ENCODE results near the gene LAMTOR4. TPM values are rescaled to one million over a fixed set of nuclear protein-coding genes. Genes with fewer than 3 reads are reported as not detected.
"Not testable (repeated sequence)": the region's sequence is repeated elsewhere in the genome, so short reads cannot be mapped to it uniquely, and the experiment has no call there.

The LAMTOR4 gene
- polyA plus RNA-seq, 1 donor from 2014 or later: 443 TPM

DNA sequence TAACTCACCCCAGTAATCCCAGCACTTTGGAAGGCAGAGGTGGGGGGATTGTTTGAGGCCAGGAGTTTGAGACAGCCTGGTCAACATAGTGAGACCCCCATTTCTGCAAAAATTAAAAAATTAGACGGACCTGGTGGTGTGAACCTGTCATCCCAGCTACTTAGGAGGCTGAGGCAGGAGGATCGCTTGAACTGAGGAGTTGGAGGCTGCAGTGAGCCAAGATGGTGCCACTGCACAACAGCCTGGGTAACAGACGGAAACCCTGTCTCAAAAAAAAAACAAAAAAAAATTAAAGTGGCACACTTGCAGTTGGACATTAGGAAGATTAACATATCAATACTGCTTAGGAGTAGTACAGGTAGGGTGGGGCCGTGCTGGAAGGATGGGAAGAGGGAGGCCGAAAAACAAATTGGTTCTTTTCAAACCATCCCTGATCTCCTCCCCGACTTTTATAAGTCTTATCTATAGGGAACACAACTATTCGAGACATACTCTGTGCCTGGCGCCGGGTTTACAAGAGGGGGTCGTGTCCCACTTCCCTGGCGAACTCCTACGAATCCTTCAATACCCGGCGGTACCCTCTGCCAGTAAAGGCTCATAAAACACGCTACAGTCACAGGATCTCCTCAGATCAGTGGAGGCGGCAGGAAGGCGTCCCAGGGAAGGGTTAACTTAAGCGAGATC lies 30.2 kb upstream of the LAMTOR4 start:
- Mint-ChIP-seq H3K4me1 (peaks cover 14 to 19% (median 17%) of the 10 kb centered on the region in 3 donors), H3K27ac (peak overlapping the region; percentile 99), H3K27me3 (no peaks in the 10 kb centered on the region), H3K4me3 (peak overlapping the region; percentile 96 to 98 (median 96)), H3K36me3 (peaks cover 3% of the 10 kb centered on the region), H3K9me3 (no peaks in the 10 kb centered on the region)

GRCh38 chr7:100119072-100119969 lies 29.4 kb upstream of the LAMTOR4 start, which contains the start of the genes CNPY4 and TAF6:
Gene CNPY4, plus strand, starts transcription at chr7:100119634. Its CDS starts 111 bp downstream, at chr7:100119745.
Gene TAF6, minus strand, starts transcription at chr7:100119358. Its CDS starts 5,149 bp downstream, at chr7:100114209.
- Mint-ChIP-seq H3K27me3 (no peaks in the 10 kb centered on the region), H3K36me3 (peaks cover 2% of the 10 kb centered on the region), H3K4me1 (peaks cover 17 to 21% (median 19%) of the 10 kb centered on the region in 3 donors), H3K27ac (peak within 1 kb of the TSS; percentile 99), H3K4me3 (peak within 1 kb of the TSS; percentile 96 to 98 (median 96)), H3K9me3 (no peaks in the 10 kb centered on the region)

DNA sequence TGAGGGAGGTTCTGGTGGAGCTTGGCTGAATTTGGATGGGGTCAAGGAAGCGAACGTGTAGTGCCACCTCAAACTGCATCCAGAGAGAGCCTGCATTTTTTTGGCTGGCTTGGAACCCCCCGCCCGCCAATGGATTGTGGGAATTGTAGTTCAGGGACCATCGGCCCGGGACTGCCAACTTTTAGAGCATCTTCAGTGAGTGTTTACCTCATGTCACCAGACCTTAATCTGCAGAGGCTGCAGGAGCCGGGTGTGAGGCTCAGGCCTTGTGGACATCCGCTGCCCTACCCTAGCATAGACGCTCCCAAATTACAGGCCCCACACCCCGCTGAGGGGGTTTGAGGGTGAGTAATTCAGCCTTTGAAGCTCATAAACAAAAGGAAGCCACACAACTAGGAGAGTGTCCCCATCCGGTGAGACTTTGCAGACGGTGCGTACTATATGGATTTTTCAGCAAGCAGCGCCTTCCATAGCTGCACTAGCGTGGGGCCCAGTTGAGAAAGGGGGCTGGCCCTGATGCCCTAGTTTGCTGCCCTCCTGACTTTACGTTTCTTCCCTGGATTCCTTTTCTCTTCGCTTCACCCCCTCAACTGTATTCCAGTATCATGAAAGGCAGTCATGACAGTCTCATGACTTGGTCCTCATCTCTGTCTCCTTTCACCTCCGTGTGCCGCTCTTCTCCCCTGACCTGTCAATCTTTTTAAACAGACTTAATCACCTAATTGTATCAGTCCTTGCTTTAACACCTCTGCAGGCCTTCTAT lies 28.6 kb upstream of the LAMTOR4 start:
- Mint-ChIP-seq H3K27ac (peak overlapping the region; percentile 99), H3K4me3 (peak overlapping the region; percentile 96 to 98 (median 96)), H3K9me3 (no peaks in the 10 kb centered on the region), H3K4me1 (peaks cover 22 to 29% (median 25%) of the 10 kb centered on the region in 3 donors), H3K27me3 (no peaks in the 10 kb centered on the region), H3K36me3 (peaks cover 2% of the 10 kb centered on the region)

GRCh38 chr7:100120733-100121036 lies 28.0 kb upstream of the LAMTOR4 start:
- Mint-ChIP-seq H3K36me3 (peaks cover 2% of the 10 kb centered on the region), H3K9me3 (no peaks in the 10 kb centered on the region), H3K4me1 (peaks cover 25 to 29% (median 28%) of the 10 kb centered on the region in 3 donors), H3K27ac (peak overlapping the region; percentile 4 to 99 (median 99)), H3K4me3 (peak overlapping the region; percentile 91 to 98 (median 96)), H3K27me3 (no peaks in the 10 kb centered on the region)

GRCh38 chr7:100122067-100122466 lies 26.7 kb upstream of the LAMTOR4 start:
- peaks cover 5% of the 10 kb centered on the region for H3K36me3 Mint-ChIP-seq
- H3K4me3 Mint-ChIP-seq: peak overlapping the region in 1 of 4 donors; percentile 30
- H3K4me1 Mint-ChIP-seq: peaks cover 29 to 33% (median 31%) of the 10 kb centered on the region in 3 donors
- H3K27me3 Mint-ChIP-seq: no peaks in the 10 kb centered on the region
- peak overlapping the region in 2 of 3 donors; percentile 52 to 73 for H3K27ac Mint-ChIP-seq
- no peaks in the 10 kb centered on the region for H3K9me3 Mint-ChIP-seq

- H3K9me3 Mint-ChIP-seq: no peaks in the 10 kb centered on the region
- H3K27ac Mint-ChIP-seq: no peak overlapping the region
- H3K27me3 Mint-ChIP-seq: no peaks in the 10 kb centered on the region
- H3K4me1 Mint-ChIP-seq: peaks cover 30 to 33% (median 31%) of the 10 kb centered on the region in 3 donors
- H3K4me3 Mint-ChIP-seq: peak overlapping the region in 2 of 4 donors; percentile 28 to 70
- H3K36me3 Mint-ChIP-seq: peaks cover 5% of the 10 kb centered on the region
These were observed 26.1 kb upstream of the LAMTOR4 start for GRCh38 chr7:100122568-100122967.

DNA sequence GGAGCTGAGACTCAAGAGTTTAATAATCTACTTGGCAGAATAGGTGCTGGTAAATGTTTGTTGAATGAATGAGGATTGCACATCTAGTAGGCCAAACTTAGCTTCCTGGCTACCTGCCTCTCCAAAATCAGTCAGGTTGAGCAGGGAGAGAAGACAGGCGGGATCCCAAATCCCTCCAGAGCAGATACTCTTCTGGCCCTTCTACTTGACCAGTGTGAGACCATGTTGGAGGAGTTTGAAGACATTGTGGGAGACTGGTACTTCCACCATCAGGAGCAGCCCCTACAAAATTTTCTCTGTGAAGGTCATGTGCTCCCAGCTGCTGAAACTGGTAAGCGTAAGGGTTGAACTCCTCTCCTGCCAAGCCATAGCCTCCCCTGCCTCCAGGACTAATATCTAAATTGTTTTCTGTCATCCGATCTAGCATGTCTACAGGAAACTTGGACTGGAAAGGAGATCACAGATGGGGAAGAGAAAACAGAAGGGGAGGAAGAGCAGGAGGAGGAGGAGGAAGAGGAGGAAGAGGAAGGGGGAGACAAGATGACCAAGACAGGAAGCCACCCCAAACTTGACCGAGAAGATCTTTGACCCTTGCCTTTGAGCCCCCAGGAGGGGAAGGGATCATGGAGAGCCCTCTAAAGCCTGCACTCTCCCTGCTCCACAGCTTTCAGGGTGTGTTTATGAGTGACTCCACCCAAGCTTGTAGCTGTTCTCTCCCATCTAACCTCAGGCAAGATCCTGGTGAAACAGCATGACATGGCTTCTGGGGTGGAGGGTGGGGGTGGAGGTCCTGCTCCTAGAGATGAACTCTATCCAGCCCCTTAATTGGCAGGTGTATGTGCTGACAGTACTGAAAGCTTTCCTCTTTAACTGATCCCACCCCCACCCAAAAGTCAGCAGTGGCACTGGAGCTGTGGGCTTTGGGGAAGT lies 24.2 kb upstream of the LAMTOR4 start:
- Mint-ChIP-seq H3K4me3 (peak overlapping the region; percentile 44 to 96 (median 82)), H3K9me3 (no peaks in the 10 kb centered on the region), H3K36me3 (peaks cover 5% of the 10 kb centered on the region), H3K27ac (peak overlapping the region in 2 of 3 donors; percentile 78 to 93), H3K27me3 (no peaks in the 10 kb centered on the region), H3K4me1 (peaks cover 22 to 30% (median 26%) of the 10 kb centered on the region in 3 donors)

DNA sequence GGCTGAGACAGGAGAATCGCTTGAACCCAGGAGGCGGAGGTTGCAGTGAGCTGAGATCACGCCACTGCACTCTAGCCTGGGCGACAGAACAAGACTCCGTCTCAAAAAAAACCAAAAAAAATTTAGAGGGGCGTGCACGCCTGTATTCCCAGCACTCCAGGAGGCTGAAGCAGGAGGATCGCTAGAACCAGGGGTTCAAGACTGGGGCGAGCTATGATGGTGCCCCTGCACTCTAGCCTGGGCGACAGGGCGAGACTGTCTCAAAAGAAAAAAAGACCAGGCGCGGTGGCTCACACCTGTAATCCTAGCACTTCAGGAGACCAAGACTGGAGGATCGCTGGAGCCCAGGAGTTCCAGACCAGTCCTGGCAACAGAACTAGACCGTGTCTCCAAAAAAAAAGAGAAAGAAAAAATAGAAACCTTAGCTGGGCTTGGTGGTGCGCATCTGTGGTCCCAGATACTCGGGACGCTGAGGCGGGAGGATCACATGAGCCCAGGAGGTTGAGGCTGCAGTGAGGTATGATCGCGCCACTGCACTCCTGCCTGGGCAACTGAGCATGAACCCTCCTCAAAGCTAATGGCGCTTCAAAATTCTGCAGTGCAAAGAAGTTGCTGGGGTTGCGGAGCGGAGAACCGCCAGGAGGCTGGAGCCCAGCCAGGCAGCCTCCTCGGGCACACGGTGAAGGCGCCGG lies 22.3 kb upstream of the LAMTOR4 start:
- Mint-ChIP-seq H3K27me3 (no peaks in the 10 kb centered on the region), H3K4me3 (peak overlapping the region; percentile 96 to 100 (median 100)), H3K36me3 (peaks cover 5% of the 10 kb centered on the region), H3K4me1 (peaks cover 18 to 20% (median 19%) of the 10 kb centered on the region in 3 donors), H3K9me3 (no peaks in the 10 kb centered on the region), H3K27ac (peak overlapping the region; percentile 93 to 99 (median 99))

- Mint-ChIP-seq H3K9me3 (no peaks in the 10 kb centered on the region), H3K36me3 (peaks cover 5% of the 10 kb centered on the region), H3K4me1 (peaks cover 19 to 20% (median 20%) of the 10 kb centered on the region in 3 donors), H3K4me3 (peak within 1 kb of the TSS; percentile 96 to 100 (median 100)), H3K27me3 (no peaks in the 10 kb centered on the region), H3K27ac (peak within 1 kb of the TSS; percentile 93 to 99 (median 99))
These were observed 21.5 kb upstream of the LAMTOR4 start, which contains the start of gene MBLAC1 for GRCh38 chr7:100126931-100127865. Gene MBLAC1, plus strand, starts transcription at chr7:100126967. Its CDS starts 429 bp downstream, at chr7:100127396.

DNA sequence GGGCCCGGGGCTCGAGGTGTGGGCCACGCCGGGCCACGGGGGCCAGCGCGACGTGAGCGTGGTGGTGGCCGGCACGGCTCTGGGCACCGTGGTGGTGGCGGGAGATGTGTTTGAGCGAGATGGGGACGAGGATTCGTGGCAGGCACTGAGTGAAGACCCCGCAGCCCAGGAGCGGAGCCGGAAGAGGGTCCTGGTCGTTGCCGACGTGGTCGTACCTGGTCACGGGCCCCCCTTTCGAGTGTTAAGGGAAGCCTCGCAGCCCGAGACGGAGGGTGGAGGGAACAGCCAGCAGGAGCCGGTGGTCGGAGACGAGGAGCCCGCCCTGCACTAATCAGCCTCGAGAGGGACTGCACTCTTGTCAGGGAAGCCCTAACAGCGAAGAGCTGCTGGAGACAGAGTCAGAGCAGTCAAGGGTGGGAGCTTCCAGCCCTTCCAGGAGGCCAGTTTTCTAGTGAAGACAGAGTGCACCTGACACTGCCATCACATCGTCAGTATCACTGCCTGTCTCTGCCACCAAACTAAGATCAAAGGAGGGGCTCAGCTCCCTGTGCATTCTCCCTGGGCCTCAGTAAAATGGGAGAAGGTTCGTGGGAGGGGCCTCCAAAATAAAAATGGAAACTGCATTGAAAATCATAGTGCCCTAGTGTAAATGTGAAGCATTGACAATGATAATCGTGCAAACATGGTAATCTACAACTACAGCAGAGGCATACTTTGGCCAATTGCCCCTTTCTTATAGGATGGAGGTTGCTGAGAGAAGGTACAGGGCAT lies 20.7 kb upstream of the LAMTOR4 start:
- Mint-ChIP-seq H3K9me3 (no peaks in the 10 kb centered on the region), H3K27ac (peak overlapping the region; percentile 27 to 69 (median 59)), H3K4me1 (peaks cover 24 to 25% (median 24%) of the 10 kb centered on the region in 3 donors), H3K36me3 (peaks cover 2% of the 10 kb centered on the region), H3K4me3 (peak overlapping the region; percentile 78 to 90 (median 80)), H3K27me3 (no peaks in the 10 kb centered on the region)

- Mint-ChIP-seq H3K27ac (peak overlapping the region in 1 of 3 donors; percentile 69), H3K4me3 (peak overlapping the region in 3 of 4 donors; percentile 78 to 90 (median 81)), H3K4me1 (peaks cover 24 to 25% (median 24%) of the 10 kb centered on the region in 3 donors), H3K27me3 (no peaks in the 10 kb centered on the region), H3K9me3 (no peaks in the 10 kb centered on the region), H3K36me3 (peaks cover 2% of the 10 kb centered on the region)
These were observed 20.1 kb upstream of the LAMTOR4 start for GRCh38 chr7:100128637-100128963.

GRCh38 chr7:100130220-100130607 lies 18.5 kb upstream of the LAMTOR4 start:
- H3K36me3 Mint-ChIP-seq, H3K4me3 Mint-ChIP-seq, H3K27ac Mint-ChIP-seq, H3K27me3 Mint-ChIP-seq, H3K9me3 Mint-ChIP-seq: not testable (repeated sequence)
- H3K4me1 Mint-ChIP-seq: peaks cover 12 to 22% (median 12%) of the 10 kb centered on the region in 3 donors

Data from IgD-negative memory B cell (primary cell).